NCI-H2171 (cell line): ENCODE measurements around the gene LINC00237.

Source experiments
- DNase-seq: peaks from one replicate; lab custom pipeline; 2025; lab: John Stamatoyannopoulos, UW

The LINC00237 gene

DNA sequence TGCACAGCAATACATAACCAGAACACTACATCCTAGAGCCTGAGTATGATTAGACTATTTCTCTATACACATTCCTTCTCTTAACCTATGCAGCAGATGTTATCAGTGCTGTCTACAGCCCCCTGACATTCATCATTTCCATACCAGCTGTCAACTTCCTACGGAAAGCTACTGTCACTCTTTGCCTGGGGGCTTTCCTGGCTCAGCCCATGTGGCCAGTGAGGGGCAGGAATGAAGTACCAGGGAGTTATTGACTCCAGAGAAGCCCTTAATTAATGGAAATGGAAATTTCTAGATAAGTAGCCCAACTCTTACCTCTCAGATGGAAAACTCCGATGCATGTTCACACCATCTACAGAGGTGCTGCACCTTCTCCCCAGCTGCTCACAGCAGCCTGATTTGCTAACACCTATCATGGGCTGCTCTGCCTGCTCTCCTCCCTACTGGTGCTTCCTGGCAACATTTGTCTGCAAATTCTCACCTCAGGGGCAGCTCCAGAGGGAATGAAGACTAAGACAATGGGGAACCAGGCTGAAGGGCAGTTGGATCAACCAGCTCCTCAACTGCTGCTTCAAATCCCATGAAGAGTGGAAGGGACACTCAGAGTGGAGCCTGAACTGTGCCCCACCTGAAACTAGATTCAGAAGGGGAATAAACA, 59.6 kb downstream of the LINC00237 start:
- DNase-seq: no peak
